IMR-90 (cell line): ENCODE results near the gene PTBP2. TPM values are rescaled to one million over a fixed set of nuclear protein-coding genes. Genes with fewer than 3 reads are reported as not detected.

Source experiments
- ATAC-seq: fragments of 200-7000 bp; cut with Tn5 transposase; 2 replicates; pipeline ENCODE4 v1.9.1; 2020; ENCODE audit warnings: low read depth, mild to moderate bottlenecking, moderate library complexity
- BruUV-seq: library from RNA; stranded (reverse); fragments of 400-500 nt; replicated peaks from 2 replicates; lab custom pipeline; 2021; lab: Mats Ljungman, UMichigan
- CTCF ChIA-PET: fragments of 300-600 bp; formaldehyde crosslinking; extraction: SDS; loops from one replicate; lab custom pipeline; 2021; ENCODE audit warnings: antibody characterized with exemption; lab: Yijun Ruan, JAX
- POLR2A ChIA-PET: fragments of 300-600 bp; sonication (Branson Sonifier 250); formaldehyde crosslinking; loops from one replicate; lab custom pipeline; 2022; ENCODE audit warnings: antibody characterized with exemption; ENCODE audit not compliant: unreplicated experiment; lab: Charles Lee
- DNase-seq: peaks from one replicate; pipeline ENCODE4 v3.0.0; 2013
- H2AFZ ChIP-seq: replicated peaks from 2 replicates; pipeline ENCODE3; 2013; ENCODE audit warnings: low read length, mild to moderate bottlenecking; ENCODE audit not compliant: poor library complexity
- H2AK5ac ChIP-seq: 2 replicates; pipeline ENCODE4 v1.6.1; 2013; ENCODE audit warnings: low read depth, low read length, inconsistent platforms
- H2AK9ac ChIP-seq: replicated peaks from 2 replicates; pipeline ENCODE3; 2013; ENCODE audit warnings: mild to moderate bottlenecking, low read depth, low read length, moderate library complexity; ENCODE audit not compliant: poor library complexity
- H2BK120ac ChIP-seq: 2 replicates; pipeline ENCODE4 v1.6.1; 2013; ENCODE audit warnings: low read depth, low read length, inconsistent platforms
- H2BK15ac ChIP-seq: 3 replicates; pipeline ENCODE4 v1.6.1; 2013; ENCODE audit warnings: low read depth, low read length, inconsistent platforms
- H2BK20ac ChIP-seq: 2 replicates; pipeline ENCODE4 v1.6.1; 2013; ENCODE audit warnings: low read depth, mild to moderate bottlenecking, inconsistent platforms, low read length, moderate library complexity
- H2BK5ac ChIP-seq: 2 replicates; pipeline ENCODE4 v1.6.1; 2013; ENCODE audit warnings: mild to moderate bottlenecking, low read depth, low read length, inconsistent platforms; ENCODE audit not compliant: poor library complexity, severe bottlenecking
- H3K14ac ChIP-seq: replicated peaks from 2 replicates; pipeline ENCODE4 v1.6.1; 2013; ENCODE audit warnings: low read depth, low read length, inconsistent platforms
- H3K18ac ChIP-seq: 2 replicates; pipeline ENCODE4 v1.6.1; 2013; ENCODE audit warnings: low read depth, low read length, control low read depth
- H3K23ac ChIP-seq: 2 replicates; pipeline ENCODE4 v1.6.1; 2013; ENCODE audit warnings: low read depth, low read length, inconsistent platforms
- H3K27ac ChIP-seq: 2 replicates; pipeline ENCODE4 v1.5.1; 2013; ENCODE audit warnings: mild to moderate bottlenecking, control low read depth, low read length; ENCODE audit not compliant: insufficient read depth
- H3K27me3 ChIP-seq: 2 replicates; pipeline ENCODE4 v1.6.1; 2013; ENCODE audit warnings: low read length; ENCODE audit not compliant: control insufficient read depth, insufficient read depth
- H3K36me3 ChIP-seq: 2 replicates; pipeline ENCODE4 v1.6.1; 2013; ENCODE audit warnings: low read length, mixed read lengths; ENCODE audit not compliant: control insufficient read depth, insufficient read depth
- H3K4ac ChIP-seq: 2 replicates; pipeline ENCODE4 v1.6.1; 2013; ENCODE audit warnings: low read depth, low read length, inconsistent platforms
- H3K4me1 ChIP-seq: 2 replicates; pipeline ENCODE4 v1.6.1; 2013; ENCODE audit warnings: low read length, mixed read lengths; ENCODE audit not compliant: control insufficient read depth, insufficient read depth
- H3K4me2 ChIP-seq: 2 replicates; pipeline ENCODE4 v1.6.1; 2013; ENCODE audit warnings: low read depth, mild to moderate bottlenecking, control low read depth, low read length, moderate library complexity
- H3K4me3 ChIP-seq: 2 replicates; pipeline ENCODE4 v1.5.1; 2013; ENCODE audit warnings: low read depth, mild to moderate bottlenecking, control low read depth, low read length, moderate library complexity; ENCODE audit not compliant: insufficient read depth
- H3K56ac ChIP-seq: 2 replicates; pipeline ENCODE4 v1.6.1; 2013; ENCODE audit warnings: low read length, inconsistent platforms; ENCODE audit not compliant: insufficient read depth; ENCODE audit errors: extremely low read depth
- H3K79me1 ChIP-seq, 2 experiments: 2 replicates each; pipeline ENCODE4 v1.6.1; 2013; ENCODE audit warnings: low read length in 2 of 2, inconsistent platforms in 1 of 2, low read depth in 1 of 2
- H3K9ac ChIP-seq: 2 replicates; pipeline ENCODE4 v1.6.1; 2013; ENCODE audit warnings: low read depth, low read length, control low read depth
- H3K9me1 ChIP-seq: 2 replicates; pipeline ENCODE4 v1.6.1; 2013; ENCODE audit warnings: low read length, inconsistent platforms; ENCODE audit not compliant: insufficient read depth
- H3K9me3 ChIP-seq: 2 replicates; pipeline ENCODE4 v1.6.1; 2013; ENCODE audit warnings: low read length; ENCODE audit not compliant: control insufficient read depth, insufficient read depth
- H4K20me1 ChIP-seq: 2 replicates; pipeline ENCODE4 v1.6.1; 2013; ENCODE audit warnings: low read length, inconsistent platforms; ENCODE audit not compliant: insufficient read depth
- H4K5ac ChIP-seq: 2 replicates; pipeline ENCODE4 v1.6.1; 2013; ENCODE audit warnings: mild to moderate bottlenecking, low read depth, low read length, control low read depth
- H4K8ac ChIP-seq, 2 experiments: 2 replicates each; pipeline ENCODE4 v1.6.1; 2013; ENCODE audit warnings: low read depth in 2 of 2, low read length in 2 of 2, control low read depth in 1 of 2, inconsistent platforms in 1 of 2
- H4K91ac ChIP-seq: 2 replicates; pipeline ENCODE4 v1.6.1; 2013; ENCODE audit warnings: low read depth, low read length, inconsistent platforms; ENCODE audit not compliant: insufficient read depth
- BHLHE40 ChIP-seq: fragments of 150-350 bp; IDR thresholded peaks from 2 replicates; pipeline ENCODE4 v1.6.1; 2016; ENCODE audit warnings: mild to moderate bottlenecking, low read depth, low read length
- CEBPB ChIP-seq: IDR thresholded peaks from 2 replicates; pipeline ENCODE4 v1.6.1; 2012; ENCODE audit warnings: low read depth, low read length, improper control_type of control experiment
- CHD1 ChIP-seq: IDR thresholded peaks from 2 replicates; pipeline ENCODE4 v1.6.1; 2012; ENCODE audit warnings: low read depth, low read length, improper control_type of control experiment
- FOS ChIP-seq: fragments of 150-350 bp; IDR thresholded peaks from 2 replicates; pipeline ENCODE4 v1.6.1; 2016; ENCODE audit warnings: low read depth, low read length
- MAFK ChIP-seq: IDR thresholded peaks from 2 replicates; pipeline ENCODE4 v1.6.1; 2012; ENCODE audit warnings: low read depth, low read length, improper control_type of control experiment
- MAZ ChIP-seq: IDR thresholded peaks from 2 replicates; pipeline ENCODE4 v1.6.1; 2012; ENCODE audit warnings: low read depth, mild to moderate bottlenecking, low read length, improper control_type of control experiment, moderate library complexity, borderline replicate concordance
- MXI1 ChIP-seq: IDR thresholded peaks from 2 replicates; pipeline ENCODE4 v1.6.1; 2012; ENCODE audit warnings: low read depth, mild to moderate bottlenecking, low read length, moderate library complexity, borderline replicate concordance
- NFE2L2 ChIP-seq: fragments of 150-350 bp; IDR thresholded peaks from 2 replicates; pipeline ENCODE4 v1.6.1; 2016; ENCODE audit warnings: low read depth, mild to moderate bottlenecking, low read length
- POLR2A ChIP-seq: IDR thresholded peaks from 2 replicates; pipeline ENCODE4 v1.6.1; 2012; ENCODE audit warnings: mild to moderate bottlenecking, low read depth, low read length
- RAD21 ChIP-seq: IDR thresholded peaks from 2 replicates; pipeline ENCODE4 v1.6.1; 2012; ENCODE audit warnings: low read length, improper control_type of control experiment
- RCOR1 ChIP-seq: IDR thresholded peaks from 2 replicates; pipeline ENCODE4 v1.6.1; 2012; ENCODE audit warnings: mild to moderate bottlenecking, low read length, improper control_type of control experiment; ENCODE audit not compliant: insufficient replicate concordance
- RFX5 ChIP-seq: IDR thresholded peaks from 2 replicates; pipeline ENCODE4 v1.8.0; 2012; ENCODE audit warnings: low read depth, mild to moderate bottlenecking, low read length, moderate library complexity
- SMC3 ChIP-seq: fragments of 150-350 bp; IDR thresholded peaks from 2 replicates; pipeline ENCODE4 v1.6.1; 2016; ENCODE audit warnings: low read depth, mild to moderate bottlenecking, antibody characterized with exemption, low read length, moderate library complexity
- WGBS, 2 experiments: methylation state at CpG; one replicate each; pipeline versions ENCODE4 v1.1.5 to v1.1.7; 2013; ENCODE audit warnings: missing lambda C conversion rate in 2 of 2; ENCODE audit not compliant: insufficient read length in 1 of 2; ENCODE audit errors: extremely low coverage in 2 of 2; 5-methylcytosine and 5-hydroxymethylcytosine counted together
- dilution Hi-C: fragments of 300-500 bp; cut with HindIII; formaldehyde crosslinking; loops from one replicate; pipeline ENCODE4 v1.14.3; 2018; ENCODE audit warnings: low sequenced_read_pairs; ENCODE audit not compliant: unreplicated experiment
- in situ Hi-C: fragments of 300-500 bp; cut with MboI; formaldehyde crosslinking; loops from 3 replicates; pipeline ENCODE4 v1.14.3; 2019; ENCODE audit warnings: low sequenced_read_pairs, inconsistent platforms, mixed read lengths
- intact Hi-C: fragments of 100-400 bp; cut with micrococcal nuclease; formaldehyde crosslinking; loops from 2 replicates; pipeline ENCODE4 v1.10.0; 2022
- polyA plus RNA-seq, 3 experiments: library from polyadenylated mRNA; depleted of rRNA; stranded (reverse); fragments of >200 nt; gene quantifications; 2 replicates each; pipeline ENCODE4 v1.2.3, GENCODE V29; 2012; ENCODE audit warnings: low replicate concordance in 1 of 3
- total RNA-seq: library from RNA; depleted of rRNA; stranded (reverse); fragments of >200 nt; gene quantifications from 2 replicates; pipeline ENCODE4 v1.2.3, GENCODE V29; 2012
- TF ChIP-seq, protein P1 (sequence below): fragments of 150-350 bp; IDR thresholded peaks from 2 replicates; pipeline ENCODE4 v1.6.1; 2016; ENCODE audit warnings: low read depth, mild to moderate bottlenecking, low read length, moderate library complexity, borderline replicate concordance
- TF ChIP-seq, protein P2 (sequence below): conservative IDR thresholded peaks from 2 replicates; pipeline ENCODE4 v1.5.1; 2012; ENCODE audit warnings: mild to moderate bottlenecking, low read depth, low read length, improper control_type of control experiment

PTBP2 gene
- total and polyA plus RNA-seq, 2 of the 4 experiments (the other 2 are of a cell fraction), result 9.7 to 37.8 TPM

- intact Hi-C loops (no loop called here), dilution Hi-C loops (no loop called here), in situ Hi-C loops (no loop called here)
- H3K9ac ChIP-seq, result no peak overlapping the region
- H3K79me1 ChIP-seq, result peaks cover 17 to 28% of the 10 kb centered on the region in 2 experiments
- H3K9me1 ChIP-seq, result no peaks in the 10 kb centered on the region
- H3K4me1 ChIP-seq, result no peaks in the 10 kb centered on the region; the same call in 1 of the 2 replicates
- H2AFZ ChIP-seq, result no peak overlapping the region
- CTCF ChIA-PET, result no interaction called here
- no peak overlapping the region for H2BK5ac ChIP-seq
- no peak overlapping the region for H3K4ac ChIP-seq
- H3K18ac ChIP-seq, result no peak overlapping the region
- no peak overlapping the region for H3K4me3 ChIP-seq
- H2BK20ac ChIP-seq, result no peak overlapping the region
- H2BK15ac ChIP-seq, result no peak overlapping the region
- no peak overlapping the region for H4K91ac ChIP-seq
- no peak overlapping the region for H4K8ac ChIP-seq
- no CpG with 5 or more reads among the region's 4 CpGs for WGBS, 2 experiments
- peaks cover 26% of the 10 kb centered on the region for H3K36me3 ChIP-seq
- BruUV-seq, result no TSS peak
- H2AK9ac ChIP-seq, result no peak overlapping the region
- no peak overlapping the region for H3K56ac ChIP-seq
- H3K27me3 ChIP-seq, result no peaks in the 10 kb centered on the region
- H3K9me3 ChIP-seq, result no peaks in the 10 kb centered on the region
- H3K4me2 ChIP-seq, result no peak overlapping the region
- DNase-seq (peak; percentile 18), ATAC-seq (peak; percentile 72)
- H4K20me1 ChIP-seq, result peaks cover 37% of the 10 kb centered on the region; the same call in 1 of the 2 replicates
- H2BK120ac ChIP-seq, result no peak overlapping the region
- no peak overlapping the region; the same call in 1 of the 2 replicates for H4K5ac ChIP-seq
- no peak overlapping the region for H3K14ac ChIP-seq
- TF ChIP-seq CEBPB, result no peak
- no peak for TF ChIP-seq FOS
- no peak for TF ChIP-seq MAFK
- TF ChIP-seq RFX5, result no peak
- TF ChIP-seq RCOR1, result no peak
- no peak for TF ChIP-seq RAD21
- no peak for TF ChIP-seq MAZ
- no peak for TF ChIP-seq POLR2A
- TF ChIP-seq NFE2L2, result no peak
- no peak for TF ChIP-seq SMC3
- TF ChIP-seq, protein P1, sequence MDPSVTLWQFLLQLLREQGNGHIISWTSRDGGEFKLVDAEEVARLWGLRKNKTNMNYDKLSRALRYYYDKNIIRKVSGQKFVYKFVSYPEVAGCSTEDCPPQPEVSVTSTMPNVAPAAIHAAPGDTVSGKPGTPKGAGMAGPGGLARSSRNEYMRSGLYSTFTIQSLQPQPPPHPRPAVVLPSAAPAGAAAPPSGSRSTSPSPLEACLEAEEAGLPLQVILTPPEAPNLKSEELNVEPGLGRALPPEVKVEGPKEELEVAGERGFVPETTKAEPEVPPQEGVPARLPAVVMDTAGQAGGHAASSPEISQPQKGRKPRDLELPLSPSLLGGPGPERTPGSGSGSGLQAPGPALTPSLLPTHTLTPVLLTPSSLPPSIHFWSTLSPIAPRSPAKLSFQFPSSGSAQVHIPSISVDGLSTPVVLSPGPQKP, result no peak
- TF ChIP-seq BHLHE40, result no peak
- no peak for TF ChIP-seq MXI1
- TF ChIP-seq, protein P2, sequence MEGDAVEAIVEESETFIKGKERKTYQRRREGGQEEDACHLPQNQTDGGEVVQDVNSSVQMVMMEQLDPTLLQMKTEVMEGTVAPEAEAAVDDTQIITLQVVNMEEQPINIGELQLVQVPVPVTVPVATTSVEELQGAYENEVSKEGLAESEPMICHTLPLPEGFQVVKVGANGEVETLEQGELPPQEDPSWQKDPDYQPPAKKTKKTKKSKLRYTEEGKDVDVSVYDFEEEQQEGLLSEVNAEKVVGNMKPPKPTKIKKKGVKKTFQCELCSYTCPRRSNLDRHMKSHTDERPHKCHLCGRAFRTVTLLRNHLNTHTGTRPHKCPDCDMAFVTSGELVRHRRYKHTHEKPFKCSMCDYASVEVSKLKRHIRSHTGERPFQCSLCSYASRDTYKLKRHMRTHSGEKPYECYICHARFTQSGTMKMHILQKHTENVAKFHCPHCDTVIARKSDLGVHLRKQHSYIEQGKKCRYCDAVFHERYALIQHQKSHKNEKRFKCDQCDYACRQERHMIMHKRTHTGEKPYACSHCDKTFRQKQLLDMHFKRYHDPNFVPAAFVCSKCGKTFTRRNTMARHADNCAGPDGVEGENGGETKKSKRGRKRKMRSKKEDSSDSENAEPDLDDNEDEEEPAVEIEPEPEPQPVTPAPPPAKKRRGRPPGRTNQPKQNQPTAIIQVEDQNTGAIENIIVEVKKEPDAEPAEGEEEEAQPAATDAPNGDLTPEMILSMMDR, result no peak
- no peak for TF ChIP-seq CHD1
- POLR2A ChIA-PET, result no interaction called here
- no peak overlapping the region for H3K23ac ChIP-seq
- H2AK5ac ChIP-seq, result no peak overlapping the region
- H3K27ac ChIP-seq, result no peak overlapping the region
Measured at GRCh38 chr1:96730574-96731298, 9.2 kb downstream of the PTBP2 start.
